Stimulated activated CD4-positive, alpha-beta T cell treated with anti-CD3 and anti-CD28 coated beads, Interleukin-12 subunit alpha, Interleukin-12 subunit beta, amount 100 ng/mL, for 4 hours (primary cell): ENCODE results near the gene TAS2R38.
"Not testable (repeated sequence)": the region's sequence is repeated elsewhere in the genome, so short reads cannot be mapped to it uniquely, and the experiment has no call there.

ENCODE experiments used
- DNase-seq: peaks from one replicate; pipeline ENCODE4 v3.0.0-alpha.2; 2020

The TAS2R38 gene

DNA sequence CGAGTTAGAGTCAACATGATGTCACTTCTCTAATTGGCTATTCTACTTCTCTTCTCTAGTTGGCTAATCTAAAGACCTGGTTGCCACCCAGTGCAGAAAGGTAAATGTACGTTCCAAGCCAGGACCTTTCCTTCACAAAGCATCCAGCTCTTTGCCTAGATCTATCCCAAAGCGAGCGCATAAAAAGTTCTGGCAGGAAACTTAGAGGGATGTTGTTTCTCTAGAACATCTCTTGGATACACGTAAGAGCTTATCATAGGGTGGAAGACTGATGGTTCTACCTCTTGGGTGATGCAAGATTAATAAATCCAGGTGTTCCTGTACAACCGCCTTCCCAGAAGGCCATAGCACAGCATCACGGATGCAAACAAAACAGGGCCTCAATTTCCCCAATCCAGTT, at the start of gene TAS2R38:
TAS2R38 (minus strand) TSS at position 101 of the 400 bp plus-strand sequence; CDS start at position 17, 84 bp downstream.
- no peak for DNase-seq

GRCh38 chr7:142018154-142018553, 44.6 kb upstream of the TAS2R38 start:
- DNase-seq = no peak

DNA sequence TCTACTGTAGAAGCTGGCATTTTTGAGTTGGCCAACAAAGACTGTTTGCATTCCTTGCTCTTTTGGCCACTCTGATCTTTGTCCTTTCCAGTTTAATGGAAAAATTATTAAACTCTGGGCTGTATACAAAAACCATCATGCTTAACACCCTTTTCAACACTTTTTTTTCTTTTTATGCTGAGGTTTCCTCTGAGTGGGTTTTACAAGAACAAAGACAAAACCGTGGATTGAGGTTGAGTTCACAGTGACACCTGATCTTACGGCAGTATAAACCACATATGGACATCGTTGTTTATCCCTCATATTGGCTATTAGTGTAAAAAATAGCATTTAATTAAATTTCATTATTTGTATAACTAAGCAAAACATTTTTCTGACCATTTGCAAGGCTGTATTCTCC, 43.9 kb upstream of the TAS2R38 start:
- DNase-seq = no peak

DNA sequence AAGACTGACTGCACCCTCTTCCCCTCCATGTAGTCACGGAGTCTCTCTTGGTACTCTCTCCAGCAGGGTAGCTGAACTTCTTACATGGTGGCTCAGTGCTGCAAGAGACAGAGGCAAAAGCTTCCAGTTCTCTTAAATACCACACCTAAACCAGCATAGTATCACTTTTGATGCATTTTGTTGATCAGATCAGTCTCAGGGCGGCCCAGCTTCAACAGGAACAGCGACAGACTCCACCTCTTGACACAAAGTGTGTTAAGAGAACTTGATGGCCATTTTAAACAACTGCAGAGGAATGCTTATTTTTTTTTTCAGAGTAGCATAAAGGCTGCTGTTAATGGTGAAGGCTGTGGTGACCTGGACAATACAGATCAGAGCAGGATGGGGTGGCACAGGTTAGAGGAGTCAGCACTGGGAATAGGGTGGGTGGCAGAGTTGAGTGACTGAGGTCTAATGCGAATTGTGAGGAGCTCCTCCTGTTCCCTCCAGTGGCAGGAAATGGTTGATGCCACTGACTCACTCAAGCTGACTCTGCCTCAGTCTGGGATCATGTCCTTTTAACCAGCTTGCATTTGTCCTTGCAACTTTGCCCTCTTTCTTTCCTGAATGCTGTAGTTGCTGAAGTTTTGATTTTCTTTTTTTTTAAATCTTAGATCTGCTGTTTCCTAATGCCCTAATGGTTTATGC, 39.4 kb upstream of the TAS2R38 start:
- DNase-seq = no peak

GRCh38 chr7:142010952-142011548, 37.5 kb upstream of the TAS2R38 start:
- DNase-seq = no peak

- DNase-seq = no peak
Observed at GRCh38 chr7:142009187-142009586, 35.6 kb upstream of the TAS2R38 start.

GRCh38 chr7:142006577-142006976, 33.0 kb upstream of the TAS2R38 start:
- no peak for DNase-seq

GRCh38 chr7:142002179-142002578, 28.6 kb upstream of the TAS2R38 start:
- DNase-seq = no peak

GRCh38 chr7:142001163-142001874, 27.7 kb upstream of the TAS2R38 start:
- DNase-seq = no peak

- DNase-seq = no peak
Observed at GRCh38 chr7:142000244-142000643, 26.7 kb upstream of the TAS2R38 start.

DNA sequence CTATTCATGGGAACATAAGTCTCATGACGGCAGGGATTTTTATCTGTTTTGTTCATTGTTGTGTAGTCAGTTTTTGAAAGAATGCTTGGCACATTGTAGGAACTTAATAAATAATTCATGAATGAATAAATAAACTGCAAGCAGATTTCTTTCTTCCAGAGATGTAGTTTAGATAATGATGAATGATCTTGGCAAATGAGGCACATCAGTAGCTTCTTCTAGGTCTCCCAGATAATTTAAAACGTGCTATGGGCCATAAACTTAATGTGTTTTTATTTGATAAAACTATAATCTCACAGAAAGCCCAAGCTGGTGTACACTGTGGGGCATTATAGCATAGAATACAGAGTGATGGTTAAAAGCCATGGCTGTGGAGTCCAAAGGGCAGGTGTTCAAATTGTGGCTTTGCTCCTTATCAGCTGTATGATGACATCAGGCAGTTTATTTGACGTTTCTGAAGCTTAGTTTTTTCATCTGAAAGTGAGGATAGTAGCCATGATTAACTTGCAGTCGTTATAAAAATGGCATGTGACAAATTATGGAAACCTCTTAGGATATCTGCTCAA, 25.6 kb upstream of the TAS2R38 start:
- DNase-seq = no peak

DNA sequence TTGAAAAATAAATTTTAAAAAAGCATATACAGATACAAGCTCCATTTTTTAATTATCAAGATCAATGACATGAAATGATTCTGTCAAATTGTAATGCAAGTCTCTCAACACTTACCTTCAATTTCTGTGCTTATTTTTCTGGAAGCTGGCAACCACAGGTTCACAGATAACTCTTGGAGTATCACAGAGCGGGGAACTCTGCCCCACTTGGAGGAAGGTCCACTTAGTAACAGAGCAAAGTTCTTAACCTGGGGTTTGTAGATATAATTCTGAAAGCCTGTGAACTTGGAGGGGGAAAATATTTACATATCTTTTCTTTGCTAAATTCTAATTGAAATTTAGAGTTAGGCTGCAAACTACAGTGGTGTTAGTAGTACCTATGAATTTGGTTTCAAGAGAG, 19.8 kb upstream of the TAS2R38 start:
- DNase-seq = no peak

DNA sequence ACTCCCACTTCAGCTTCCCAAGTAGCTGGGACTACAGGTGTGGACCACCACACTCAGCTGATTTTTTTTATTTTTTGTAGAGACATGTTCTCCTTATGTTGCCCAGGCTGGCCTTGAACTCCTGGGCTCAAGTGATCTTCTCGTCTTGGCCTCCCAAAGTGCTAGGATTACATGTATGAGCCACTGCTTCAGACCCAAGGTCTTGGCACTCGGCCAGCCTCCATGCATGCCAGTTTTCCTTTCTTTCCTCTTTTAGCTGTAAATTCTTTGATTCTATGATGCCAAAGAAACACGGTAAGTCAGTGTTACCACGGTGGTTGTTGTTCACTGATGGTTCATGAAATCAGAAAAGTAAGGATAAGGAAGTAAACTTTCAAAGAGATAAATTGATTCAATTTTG, 19.1 kb upstream of the TAS2R38 start:
- DNase-seq = no peak

DNA sequence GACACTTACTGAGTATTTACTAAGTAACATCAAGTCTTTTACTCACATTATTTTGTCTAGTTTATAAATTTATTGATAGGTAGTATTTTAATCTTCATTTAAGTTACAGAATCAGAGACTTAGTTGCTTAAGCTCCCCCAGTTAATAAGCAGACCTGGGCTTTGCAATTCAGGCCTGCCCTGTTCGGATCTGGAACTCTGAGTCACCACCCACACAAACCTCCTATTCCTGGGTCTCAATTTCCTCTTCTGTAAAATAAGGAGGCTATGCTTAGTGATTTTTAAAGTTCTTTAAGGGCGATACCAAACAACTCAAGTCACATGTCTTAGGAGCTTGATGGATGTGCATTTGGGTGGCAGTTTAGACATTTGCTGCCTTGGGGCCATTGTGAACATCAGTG, 18.6 kb upstream of the TAS2R38 start:
- DNase-seq = no peak

DNA sequence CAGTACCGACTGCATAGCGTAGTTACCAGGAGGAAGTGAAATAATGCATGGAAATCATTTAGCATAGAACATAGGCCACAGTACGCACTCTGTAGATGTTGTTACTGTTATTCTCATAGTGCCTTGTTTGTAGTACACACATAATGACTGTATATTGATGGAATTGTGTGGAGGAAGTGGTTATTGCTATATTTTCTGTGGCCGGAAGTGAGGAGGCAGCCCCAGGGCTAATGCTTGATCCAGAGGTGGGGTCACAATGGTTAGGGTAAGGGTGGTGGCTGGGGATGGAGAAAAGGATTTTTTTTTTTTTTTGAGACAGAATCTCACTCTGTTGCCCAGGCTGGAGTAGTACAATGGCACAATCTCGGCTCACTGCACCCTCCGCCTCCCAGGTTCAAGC, 17.6 kb upstream of the TAS2R38 start:
- DNase-seq = no peak

DNA sequence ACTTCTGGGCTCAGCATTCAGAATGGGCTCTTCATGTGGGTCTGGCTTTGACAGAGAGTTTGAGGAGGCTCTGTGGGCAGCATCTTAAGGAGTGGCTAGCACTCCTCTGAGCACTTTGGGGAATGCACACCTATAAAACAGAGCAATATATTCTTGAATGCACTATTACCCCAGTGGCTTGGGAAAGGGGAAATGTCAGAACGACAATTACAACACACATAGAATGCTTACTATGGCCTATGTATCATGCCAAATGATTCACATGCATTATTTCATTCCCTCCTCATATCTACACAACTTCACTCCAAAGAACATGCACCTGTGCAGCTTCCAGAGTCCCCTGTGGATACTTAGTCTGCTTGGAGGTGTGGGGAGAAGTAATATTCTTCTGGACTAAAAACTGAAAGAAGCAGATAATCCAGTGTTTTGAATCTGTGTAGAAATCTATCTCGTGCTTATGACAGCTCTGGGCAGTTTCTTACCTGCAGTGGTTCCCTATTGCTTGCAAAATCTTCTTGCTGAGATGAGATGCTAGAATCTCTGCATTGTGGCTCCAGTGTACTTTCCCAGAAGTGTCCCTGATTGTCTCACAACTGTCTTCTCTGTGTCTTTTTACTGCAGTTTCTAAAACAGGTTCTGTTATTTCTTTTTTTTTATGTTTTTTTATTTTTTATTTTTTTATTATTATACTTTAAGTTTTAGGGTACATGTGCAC, 16.6 kb upstream of the TAS2R38 start:
- no peak for DNase-seq

GRCh38 chr7:141987803-141988202, 14.2 kb upstream of the TAS2R38 start:
- DNase-seq = not testable (repeated sequence)

DNA sequence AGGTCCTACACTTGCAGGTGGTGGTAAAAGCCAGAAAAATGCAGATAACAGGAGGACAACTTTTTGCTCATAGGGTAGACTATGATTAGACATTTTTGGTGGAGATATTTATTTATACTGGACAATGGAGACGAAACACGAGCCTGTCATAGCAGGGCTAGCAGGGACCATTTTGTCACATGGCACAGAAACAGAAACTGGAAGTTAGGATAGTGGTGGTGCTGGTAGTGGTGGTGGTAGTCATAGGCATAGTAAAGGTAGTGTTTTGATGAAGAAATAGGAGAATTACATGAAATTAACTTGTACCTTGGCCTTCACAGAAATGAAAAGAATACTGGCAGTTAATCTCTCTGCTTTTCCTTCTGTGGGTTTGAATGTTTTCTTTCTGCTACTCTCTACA, 13.3 kb upstream of the TAS2R38 start:
- DNase-seq = no peak

GRCh38 chr7:141985926-141986325, 12.4 kb upstream of the TAS2R38 start:
- DNase-seq = not testable (repeated sequence)

- DNase-seq = no peak
Observed at GRCh38 chr7:141979568-141979967, 6.0 kb upstream of the TAS2R38 start.

- no peak for DNase-seq
Observed at GRCh38 chr7:141978351-141978750, 4.8 kb upstream of the TAS2R38 start.

DNA sequence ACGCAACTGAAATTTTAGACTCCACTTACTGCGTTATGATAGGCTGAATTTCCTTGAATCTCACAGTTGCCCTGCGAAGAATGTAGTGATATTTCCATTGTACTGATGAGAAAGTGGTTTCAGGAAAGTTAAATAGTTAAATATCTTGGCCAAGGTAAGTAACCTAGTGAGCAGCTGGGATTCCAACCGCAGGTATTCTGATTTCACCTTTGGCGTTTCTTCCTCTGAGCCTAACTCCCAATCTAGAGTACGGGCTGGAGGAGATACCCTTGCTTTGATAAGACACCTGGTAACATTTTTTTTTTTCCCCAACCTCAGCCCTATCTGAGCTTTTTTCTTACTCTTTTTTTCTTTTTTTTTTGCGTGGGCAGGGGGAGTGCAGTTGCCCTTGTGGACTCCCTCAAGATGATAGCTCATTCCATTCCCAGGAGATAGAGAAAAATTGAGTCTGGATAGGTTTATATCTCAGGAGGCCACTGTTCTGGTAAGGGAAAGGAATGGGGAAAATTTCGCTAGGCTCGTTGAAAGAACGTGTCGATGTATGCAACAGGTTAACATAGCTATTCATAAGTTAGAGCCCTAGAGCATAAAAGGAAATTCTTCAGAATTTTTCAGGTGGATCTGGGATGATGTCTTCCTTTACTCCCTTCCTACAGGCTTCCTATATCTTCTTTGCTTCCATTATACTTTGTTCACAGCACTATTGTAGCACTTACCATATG, 3.1 kb upstream of the TAS2R38 start:
- DNase-seq = no peak
